ENCODE results near the gene PDCD11.

DNA sequence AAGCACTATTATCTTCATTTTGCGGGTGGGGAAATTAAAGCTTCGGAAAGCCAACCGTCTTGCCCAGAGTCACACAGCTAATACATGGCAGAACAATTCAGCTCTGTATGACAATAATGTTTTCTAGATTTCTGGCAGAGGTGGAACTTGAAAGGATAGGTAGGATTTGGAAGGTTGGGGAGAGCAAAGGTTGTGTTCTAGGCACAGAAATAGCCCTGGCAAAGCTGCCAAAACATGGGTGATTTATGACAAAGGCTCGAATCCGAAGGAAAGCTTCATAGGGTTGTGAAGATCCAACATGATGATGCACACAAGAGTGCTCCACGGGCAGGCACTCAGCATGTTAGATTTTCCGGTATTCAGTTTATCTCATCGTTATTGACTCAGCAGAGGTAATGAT lies 19.2 kb downstream of the PDCD11 start:
- TF ChIP-seq, protein P1, sequence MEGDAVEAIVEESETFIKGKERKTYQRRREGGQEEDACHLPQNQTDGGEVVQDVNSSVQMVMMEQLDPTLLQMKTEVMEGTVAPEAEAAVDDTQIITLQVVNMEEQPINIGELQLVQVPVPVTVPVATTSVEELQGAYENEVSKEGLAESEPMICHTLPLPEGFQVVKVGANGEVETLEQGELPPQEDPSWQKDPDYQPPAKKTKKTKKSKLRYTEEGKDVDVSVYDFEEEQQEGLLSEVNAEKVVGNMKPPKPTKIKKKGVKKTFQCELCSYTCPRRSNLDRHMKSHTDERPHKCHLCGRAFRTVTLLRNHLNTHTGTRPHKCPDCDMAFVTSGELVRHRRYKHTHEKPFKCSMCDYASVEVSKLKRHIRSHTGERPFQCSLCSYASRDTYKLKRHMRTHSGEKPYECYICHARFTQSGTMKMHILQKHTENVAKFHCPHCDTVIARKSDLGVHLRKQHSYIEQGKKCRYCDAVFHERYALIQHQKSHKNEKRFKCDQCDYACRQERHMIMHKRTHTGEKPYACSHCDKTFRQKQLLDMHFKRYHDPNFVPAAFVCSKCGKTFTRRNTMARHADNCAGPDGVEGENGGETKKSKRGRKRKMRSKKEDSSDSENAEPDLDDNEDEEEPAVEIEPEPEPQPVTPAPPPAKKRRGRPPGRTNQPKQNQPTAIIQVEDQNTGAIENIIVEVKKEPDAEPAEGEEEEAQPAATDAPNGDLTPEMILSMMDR (IDR thresholded peaks at IDR 0.05), result no peak
- no peak for TF ChIP-seq POLR2A (IDR thresholded peaks at IDR 0.05)

Data from Peyer's patch (tissue), 4 donors.